HepG2 (cell line): ENCODE measurements around the gene ZSCAN31. TPM values are rescaled to one million over a fixed set of nuclear protein-coding genes. Genes with fewer than 3 reads are reported as not detected.
A peak's percentile ranks its signal among the peaks of the same experiment; 100 is the strongest.

Source experiments
- AHR ChIP-seq: IDR thresholded peaks from 2 replicates; pipeline ENCODE4 v1.6.1; 2018; ENCODE audit warnings: missing genetic modification reagents, missing compliant biosample characterization
- ATF4 ChIP-seq, 2 experiments: fragments of 450-650 bp in 1 of 2; sonication (generic) in 1 of 2; formaldehyde crosslinking; IDR thresholded peaks; 2 replicates each; pipeline versions ENCODE4 v1.5.0 to v1.8.0; 2020 to 2022; ENCODE audit warnings: mild to moderate bottlenecking in 1 of 2, missing genetic modification reagents in 1 of 2
- CAMTA2 ChIP-seq: sonication (generic); formaldehyde crosslinking; IDR thresholded peaks from 2 replicates; pipeline ENCODE4 v1.4.0; 2020; ENCODE audit warnings: mild to moderate bottlenecking, missing genetic modification reagents, borderline replicate concordance
- FUBP1 ChIP-seq: sonication (generic); formaldehyde crosslinking; IDR thresholded peaks from 2 replicates; pipeline ENCODE4 v1.5.1; 2020; ENCODE audit warnings: missing genetic modification reagents, mild to moderate bottlenecking, borderline replicate concordance
- HOXD1 ChIP-seq: sonication (generic); formaldehyde crosslinking; IDR thresholded peaks from 2 replicates; pipeline ENCODE4 v1.5.0; 2020; ENCODE audit warnings: missing genetic modification reagents
- KLF9 ChIP-seq: IDR thresholded peaks from 2 replicates; pipeline ENCODE4 v1.6.1; 2016; ENCODE audit warnings: low read depth
- MBNL3 ChIP-seq: fragments of 250-450 bp; sonication (Bioruptor Pico); conservative IDR thresholded peaks from 2 replicates; pipeline ENCODE4 v1.8.0; 2022; ENCODE audit warnings: mild to moderate bottlenecking, inconsistent platforms
- MLX ChIP-seq: IDR thresholded peaks from 2 replicates; pipeline ENCODE4 v1.6.1; 2016
- SMARCC2 ChIP-seq: fragments of 450-650 bp; IDR thresholded peaks from 2 replicates; pipeline ENCODE4 v1.6.1; 2017; ENCODE audit warnings: antibody characterized with exemption, mild to moderate bottlenecking
- TOPORS ChIP-seq: sonication (generic); formaldehyde crosslinking; IDR thresholded peaks from 2 replicates; pipeline ENCODE4 v1.8.0; 2023; ENCODE audit warnings: mild to moderate bottlenecking, missing genetic modification reagents
- WIZ ChIP-seq: sonication (generic); formaldehyde crosslinking; IDR thresholded peaks from 2 replicates; pipeline ENCODE4 v1.5.1; 2020; ENCODE audit warnings: mild to moderate bottlenecking, missing genetic modification reagents
- ZBTB42 ChIP-seq: sonication (generic); formaldehyde crosslinking; IDR thresholded peaks from 2 replicates; pipeline ENCODE4 v1.5.0; 2020; ENCODE audit warnings: mild to moderate bottlenecking, missing genetic modification reagents
- ZMAT3 ChIP-seq: sonication (generic); formaldehyde crosslinking; conservative IDR thresholded peaks from 2 replicates; pipeline ENCODE4 v1.7.0; 2021; ENCODE audit warnings: missing genetic modification reagents
- ZNF343 ChIP-seq: sonication (generic); formaldehyde crosslinking; IDR thresholded peaks from 2 replicates; pipeline ENCODE4 v1.4.0; 2020; ENCODE audit warnings: mild to moderate bottlenecking, missing genetic modification reagents
- ZNF644 ChIP-seq: IDR thresholded peaks from 2 replicates; pipeline ENCODE4 v1.6.1; 2016; ENCODE audit warnings: low read depth
- ZNF652 ChIP-seq: IDR thresholded peaks from 2 replicates; pipeline ENCODE4 v1.6.1; 2016; ENCODE audit warnings: low read depth, borderline replicate concordance
- ZNF670 ChIP-seq: sonication (generic); formaldehyde crosslinking; IDR thresholded peaks from 2 replicates; pipeline ENCODE4 v1.8.0; 2022; ENCODE audit warnings: mild to moderate bottlenecking, missing genetic modification reagents, borderline replicate concordance
- ZSCAN29 ChIP-seq: sonication (generic); formaldehyde crosslinking; conservative IDR thresholded peaks from 2 replicates; pipeline ENCODE4 v1.4.0; 2020; ENCODE audit warnings: mild to moderate bottlenecking, missing genetic modification reagents
- polyA plus RNA-seq, 8 experiments: library from polyadenylated mRNA; depleted of rRNA in 3 of 8; stranded (reverse) in 7 of 8; unstranded in 1 of 8; fragments of >200 nt; fragmentation: Illumina TruSeq in 4 of 8; extraction: Trizol in 4 of 8; gene quantifications; 2 replicates each; pipeline versions ENCODE4 v1.2.1 to v1.2.3, GENCODE V29; 2011 to 2016; ENCODE audit warnings: low read depth in 4 of 8, missing spikeins in 1 of 8, mixed read lengths in 1 of 8; ENCODE audit not compliant: insufficient read depth in 1 of 8
- total RNA-seq, 5 experiments: library from RNA; depleted of rRNA; stranded (reverse); fragments of >200 nt; fragmentation: Illumina TruSeq; extraction: Trizol; gene quantifications; 2 replicates each; pipeline ENCODE4 v1.2.3, GENCODE V29; 2016; ENCODE audit warnings: low read depth in 1 of 5
- TF ChIP-seq, protein P1 (sequence below): sonication (generic); formaldehyde crosslinking; conservative IDR thresholded peaks from 2 replicates; pipeline ENCODE4 v1.4.0; 2020; ENCODE audit warnings: missing genetic modification reagents
- TF ChIP-seq, protein P2 (sequence below): sonication (generic); formaldehyde crosslinking; IDR thresholded peaks from 2 replicates; pipeline ENCODE4 v1.5.1; 2020; ENCODE audit warnings: mild to moderate bottlenecking, missing genetic modification reagents

ZSCAN31 gene
- total and polyA plus RNA-seq, 2 of the 13 experiments (the other 11 are each of a cell fraction or from before 2014, with no cell fraction given) = 5.3 to 6.2 TPM

DNA sequence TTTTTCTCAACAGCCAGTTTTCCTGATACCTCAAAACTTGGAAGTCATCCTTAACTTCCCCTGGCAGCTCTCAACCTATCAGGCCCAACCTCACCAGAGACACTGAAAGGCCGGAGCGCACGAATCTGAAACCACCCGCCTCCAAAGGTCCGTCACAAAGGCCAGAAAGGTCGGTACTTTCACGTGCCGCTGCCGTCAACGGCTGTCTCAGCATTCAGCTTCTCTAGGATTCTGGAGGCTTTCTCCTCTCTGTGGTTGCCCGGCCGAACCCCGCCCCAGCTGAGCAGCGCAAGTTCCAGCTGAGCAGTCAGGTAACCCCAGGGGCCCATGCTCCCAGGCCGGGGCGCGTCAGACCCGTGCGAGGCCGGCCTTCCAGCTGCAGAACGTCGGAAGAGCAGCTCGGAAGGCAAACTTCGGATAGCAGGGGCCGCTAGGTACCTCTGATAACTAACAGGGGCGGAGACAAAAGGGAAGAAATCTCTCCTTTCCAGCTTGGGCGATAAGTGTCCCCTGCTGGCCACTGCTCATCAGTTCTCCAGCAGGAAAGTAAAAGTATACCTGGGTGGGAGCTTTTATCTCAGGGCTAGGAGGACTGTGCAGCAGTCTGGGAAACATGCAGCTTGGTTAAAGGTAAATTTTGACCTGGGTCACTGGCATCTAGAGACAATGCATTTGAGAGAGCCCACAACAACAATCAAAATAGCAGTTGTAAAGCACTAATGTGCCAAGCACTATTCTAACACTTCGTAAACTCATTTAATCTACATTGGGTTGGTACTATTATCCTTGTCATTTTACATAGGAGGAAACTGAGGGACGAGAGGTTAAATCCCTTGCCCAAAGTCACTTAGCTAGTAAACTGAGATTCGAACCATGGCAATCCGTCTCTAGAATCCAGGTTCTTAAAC, 47.5 kb upstream of the ZSCAN31 start (continued):
- TF ChIP-seq FUBP1 (CRISPR knock-in tag) (no peak), TOPORS (CRISPR knock-in tag) (peak; percentile 71; the same call in 1 of the 2 replicates), MBNL3 (CRISPR knock-in tag) (no peak), ZBTB42 (CRISPR knock-in tag) (peak; percentile 83; the same call in 1 of the 2 replicates), HOXD1 (CRISPR knock-in tag) (peak; percentile 65; the same call in 1 of the 2 replicates), WIZ (CRISPR knock-in tag) (no peak), ZNF644 (CRISPR knock-in tag) (0 out of 2 replicates have a peak, but pooled peaks have one; percentile 30), SMARCC2 (no peak), CAMTA2 (CRISPR knock-in tag) (no peak), ZNF652 (CRISPR knock-in tag) (peak; percentile 76; the same call in 1 of the 2 replicates), ATF4 (CRISPR knock-in tag; IDR thresholded peaks at IDR 0.05) (peak in 1 of 2 experiments; percentile 78; a peak in 1 of 4 replicates), KLF9 (CRISPR knock-in tag) (peak; percentile 48; the same call in 1 of the 2 replicates), ZNF670 (CRISPR knock-in tag) (peak; percentile 57; the same call in 1 of the 2 replicates), MLX (CRISPR knock-in tag) (peak; percentile 89), AHR (no peak), ZSCAN29 (0 out of 2 replicates have a peak, but pooled peaks have one; percentile 64), ZNF343 (CRISPR knock-in tag) (no peak), ZMAT3 (peak; percentile 85; the same call in 1 of the 2 replicates)
- TF ChIP-seq, protein P1, sequence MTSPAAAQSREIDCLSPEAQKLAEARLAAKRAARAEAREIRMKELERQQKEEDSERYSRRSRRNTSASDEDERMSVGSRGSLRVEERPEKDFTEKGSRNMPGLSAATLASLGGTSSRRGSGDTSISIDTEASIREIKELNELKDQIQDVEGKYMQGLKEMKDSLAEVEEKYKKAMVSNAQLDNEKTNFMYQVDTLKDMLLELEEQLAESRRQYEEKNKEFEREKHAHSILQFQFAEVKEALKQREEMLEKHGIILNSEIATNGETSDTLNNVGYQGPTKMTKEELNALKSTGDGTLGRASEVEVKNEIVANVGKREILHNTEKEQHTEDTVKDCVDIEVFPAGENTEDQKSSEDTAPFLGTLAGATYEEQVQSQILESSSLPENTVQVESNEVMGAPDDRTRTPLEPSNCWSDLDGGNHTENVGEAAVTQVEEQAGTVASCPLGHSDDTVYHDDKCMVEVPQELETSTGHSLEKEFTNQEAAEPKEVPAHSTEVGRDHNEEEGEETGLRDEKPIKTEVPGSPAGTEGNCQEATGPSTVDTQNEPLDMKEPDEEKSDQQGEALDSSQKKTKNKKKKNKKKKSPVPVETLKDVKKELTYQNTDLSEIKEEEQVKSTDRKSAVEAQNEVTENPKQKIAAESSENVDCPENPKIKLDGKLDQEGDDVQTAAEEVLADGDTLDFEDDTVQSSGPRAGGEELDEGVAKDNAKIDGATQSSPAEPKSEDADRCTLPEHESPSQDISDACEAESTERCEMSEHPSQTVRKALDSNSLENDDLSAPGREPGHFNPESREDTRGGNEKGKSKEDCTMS (CRISPR knock-in tag) = no peak
- TF ChIP-seq, protein P2, sequence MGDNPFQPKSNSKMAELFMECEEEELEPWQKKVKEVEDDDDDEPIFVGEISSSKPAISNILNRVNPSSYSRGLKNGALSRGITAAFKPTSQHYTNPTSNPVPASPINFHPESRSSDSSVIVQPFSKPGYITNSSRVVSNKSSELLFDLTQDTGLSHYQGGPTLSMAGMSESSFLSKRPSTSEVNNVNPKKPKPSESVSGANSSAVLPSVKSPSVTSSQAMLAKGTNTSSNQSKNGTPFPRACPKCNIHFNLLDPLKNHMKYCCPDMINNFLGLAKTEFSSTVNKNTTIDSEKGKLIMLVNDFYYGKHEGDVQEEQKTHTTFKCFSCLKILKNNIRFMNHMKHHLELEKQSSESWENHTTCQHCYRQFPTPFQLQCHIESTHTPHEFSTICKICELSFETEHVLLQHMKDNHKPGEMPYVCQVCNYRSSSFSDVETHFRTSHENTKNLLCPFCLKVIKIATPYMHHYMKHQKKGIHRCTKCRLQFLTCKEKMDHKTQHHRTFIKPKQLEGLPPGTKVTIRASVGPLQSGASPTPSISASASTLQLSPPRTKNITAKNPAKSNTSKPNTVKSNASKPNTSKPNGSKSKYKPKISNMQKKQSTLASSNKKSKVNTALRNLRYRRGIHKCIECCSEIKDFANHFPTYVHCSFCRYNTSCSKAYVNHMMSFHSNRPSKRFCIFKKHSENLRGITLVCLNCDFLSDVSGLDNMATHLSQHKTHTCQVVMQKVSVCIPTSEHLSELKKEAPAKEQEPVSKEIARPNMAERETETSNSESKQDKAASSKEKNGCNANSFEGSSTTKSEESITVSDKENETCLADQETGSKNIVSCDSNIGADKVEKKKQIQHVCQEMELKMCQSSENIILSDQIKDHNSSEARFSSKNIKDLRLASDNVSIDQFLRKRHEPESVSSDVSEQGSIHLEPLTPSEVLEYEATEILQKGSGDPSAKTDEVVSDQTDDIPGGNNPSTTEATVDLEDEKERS (CRISPR knock-in tag) = peak; percentile 81; the same call in 1 of the 2 replicates
